GM23338 (cell line): ENCODE data around the gene PSMB8. TPM values are rescaled to one million over a fixed set of nuclear protein-coding genes. Genes with fewer than 3 reads are reported as not detected.

ENCODE experiments used
- ATAC-seq: fragments of 200-7000 bp; cut with Tn5 transposase; 3 replicates; pipeline ENCODE4 v1.9.1; 2020
- DNase-seq: peaks from one replicate; pipeline ENCODE4 v3.0.0-alpha.2; 2015; ENCODE audit warnings: low spot score
- H2AFZ ChIP-seq: fragments of 200-600 bp; sonication (generic); 2 replicates; pipeline ENCODE4 v1.8.0; 2016; ENCODE audit warnings: antibody characterized with exemption, mild to moderate bottlenecking, moderate library complexity
- H3F3A ChIP-seq: fragments of 200-600 bp; sonication (generic); replicated peaks from 2 replicates; pipeline ENCODE4 v1.8.0; 2017; ENCODE audit warnings: antibody characterized with exemption, mixed run types, low read depth
- H3K27ac ChIP-seq: fragments of 200-600 bp; sonication (generic); 2 replicates; pipeline ENCODE4 v1.6.1; 2016; ENCODE audit warnings: low read depth
- H3K27me3 ChIP-seq: fragments of 200-600 bp; sonication (generic); 2 replicates; pipeline ENCODE4 v1.8.0; 2016; ENCODE audit warnings: mild to moderate bottlenecking, mixed run types, moderate library complexity; ENCODE audit not compliant: insufficient read depth
- H3K36me3 ChIP-seq: fragments of 200-600 bp; sonication (generic); 2 replicates; pipeline ENCODE4 v1.8.0; 2016; ENCODE audit warnings: mild to moderate bottlenecking; ENCODE audit not compliant: insufficient read depth
- H3K4me1 ChIP-seq: fragments of 200-600 bp; sonication (generic); 2 replicates; pipeline ENCODE4 v1.8.0; 2016; ENCODE audit warnings: mild to moderate bottlenecking, moderate library complexity; ENCODE audit not compliant: insufficient read depth
- H3K4me2 ChIP-seq: fragments of 200-600 bp; sonication (generic); 2 replicates; pipeline ENCODE4 v1.7.1; 2017; ENCODE audit warnings: mixed run types
- H3K4me3 ChIP-seq: fragments of 200-600 bp; sonication (generic); 2 replicates; pipeline ENCODE4 v1.6.1; 2016; ENCODE audit warnings: mixed run types
- H3K79me2 ChIP-seq: fragments of 200-600 bp; sonication (generic); replicated peaks from 2 replicates; pipeline ENCODE4 v1.8.0; 2017; ENCODE audit warnings: mild to moderate bottlenecking; ENCODE audit not compliant: insufficient read depth
- H3K9me2 ChIP-seq: fragments of 200-600 bp; sonication (generic); 2 replicates; pipeline ENCODE4 v1.8.0; 2017; ENCODE audit not compliant: insufficient read depth
- H4K20me1 ChIP-seq: fragments of 200-600 bp; sonication (generic); replicated peaks from 2 replicates; pipeline ENCODE4 v1.8.0; 2017; ENCODE audit warnings: mild to moderate bottlenecking; ENCODE audit not compliant: insufficient read depth
- H3K27ac Mint-ChIP-seq: 2 replicates; pipeline ENCODE4 v1.8.0; 2020; ENCODE audit warnings: inconsistent platforms, mild to moderate bottlenecking, moderate library complexity, mixed read lengths
- H3K27me3 Mint-ChIP-seq: 3 replicates; pipeline ENCODE4 v1.8.0; 2022; ENCODE audit warnings: low read depth, mild to moderate bottlenecking, moderate library complexity, mixed read lengths, inconsistent platforms; ENCODE audit not compliant: insufficient read depth, poor library complexity
- H3K36me3 Mint-ChIP-seq: 3 replicates; pipeline ENCODE4 v1.8.0; 2021; ENCODE audit warnings: low read depth, mild to moderate bottlenecking, inconsistent platforms, moderate library complexity, mixed read lengths
- H3K4me1 Mint-ChIP-seq: 3 replicates; pipeline ENCODE4 v1.8.0; 2020; ENCODE audit warnings: mild to moderate bottlenecking, inconsistent platforms, mixed read lengths
- H3K4me3 Mint-ChIP-seq: 3 replicates; pipeline ENCODE4 v1.8.0; 2021; ENCODE audit warnings: moderate library complexity, mild to moderate bottlenecking, inconsistent platforms, mixed read lengths
- H3K9me3 Mint-ChIP-seq: 3 replicates; pipeline ENCODE4 v1.8.0; 2020; ENCODE audit warnings: moderate library complexity, mild to moderate bottlenecking, inconsistent platforms, mixed read lengths
- CREB1 ChIP-seq: fragments of 250-450 bp; sonication (Bioruptor Pico); IDR thresholded peaks from 2 replicates; pipeline ENCODE4 v1.5.0; 2020; ENCODE audit warnings: low read depth, mild to moderate bottlenecking, moderate library complexity
- ETS1 ChIP-seq: IDR thresholded peaks from 2 replicates; pipeline ENCODE4 v1.6.1; 2016; ENCODE audit warnings: antibody characterized with exemption
- EZH2 ChIP-seq: fragments of 200-600 bp; sonication (generic); IDR thresholded peaks from one replicate; pipeline ENCODE4 v1.8.0; 2017; ENCODE audit warnings: antibody characterized with exemption, mild to moderate bottlenecking, low read depth; ENCODE audit not compliant: unreplicated experiment
- JUNB ChIP-seq: IDR thresholded peaks from one replicate; pipeline ENCODE4 v1.6.1; 2016; ENCODE audit warnings: antibody characterized with exemption; ENCODE audit not compliant: unreplicated experiment
- NANOG ChIP-seq: IDR thresholded peaks from 2 replicates; pipeline ENCODE4 v1.6.1; 2016; ENCODE audit warnings: antibody characterized with exemption, borderline replicate concordance
- REST ChIP-seq: IDR thresholded peaks from one replicate; pipeline ENCODE4 v1.6.1; 2018; ENCODE audit warnings: antibody characterized with exemption; ENCODE audit not compliant: unreplicated experiment
- STAT1 ChIP-seq: IDR thresholded peaks from one replicate; pipeline ENCODE4 v1.6.1; 2016; ENCODE audit warnings: antibody characterized with exemption; ENCODE audit not compliant: unreplicated experiment
- ZNF114 ChIP-seq: fragments of 250-450 bp; sonication (Bioruptor Pico); IDR thresholded peaks from 2 replicates; pipeline ENCODE4 v1.5.0; 2020; ENCODE audit warnings: mild to moderate bottlenecking, moderate library complexity
- ZNF331 ChIP-seq: fragments of 250-450 bp; sonication (Bioruptor Pico); IDR thresholded peaks from 2 replicates; pipeline ENCODE4 v1.5.0; 2020; ENCODE audit warnings: low read depth, mild to moderate bottlenecking, moderate library complexity
- polyA plus RNA-seq: library from polyadenylated mRNA; unstranded; fragments of >200 nt; fragmentation: Nextera tagmentation; extraction: Ambion mirVana; gene quantifications from 2 replicates; pipeline ENCODE4 v1.2.1, GENCODE V29; 2016
- total RNA-seq: library from RNA; depleted of rRNA; stranded (reverse); fragments of >200 nt; shearing (Covaris generic); gene quantifications from 2 replicates; pipeline ENCODE4 v1.2.3, GENCODE V29; 2014

Gene PSMB8
- total and polyA plus RNA-seq, 2 experiments from 2014 or later, result 16.5 to 27.6 TPM

DNA sequence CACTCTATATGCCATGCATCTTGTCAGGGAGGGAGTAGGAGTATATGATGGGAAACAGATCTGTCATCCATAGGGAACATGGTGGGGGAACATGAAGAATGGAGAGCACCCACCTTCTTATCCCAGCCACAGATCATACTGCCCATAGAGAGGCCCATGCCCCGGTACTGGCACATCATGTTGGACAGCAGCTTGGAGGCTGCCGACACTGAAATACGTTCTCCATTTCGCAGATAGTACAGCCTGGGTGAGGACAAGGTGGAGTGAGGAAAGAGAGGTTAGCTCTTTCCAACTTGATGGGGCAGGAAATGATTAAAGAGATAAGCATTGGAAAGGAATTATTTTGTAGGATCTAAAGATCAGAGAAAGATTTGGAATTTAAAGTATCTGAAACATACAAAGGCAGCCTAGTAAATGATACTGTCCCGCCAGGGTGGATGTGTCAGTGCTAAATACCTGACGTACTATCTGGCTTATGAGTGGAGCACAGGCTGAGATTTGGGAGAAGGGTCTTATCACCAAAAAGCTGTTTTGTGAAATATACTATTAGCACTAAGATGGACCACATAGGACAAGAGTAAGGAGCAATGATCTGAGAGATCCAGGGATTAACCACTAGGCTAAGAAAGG is 1.7 kb downstream of the PSMB8 start:
- Histone ChIP-seq H3F3A (no peaks in the 10 kb centered on the region), H3K27ac (no peak overlapping the region), H3K4me3 (no peak overlapping the region), H3K4me2 (no peak overlapping the region), H3K36me3 (peaks cover 6% of the 10 kb centered on the region; the same call in 1 of the 2 replicates), H3K4me1 (peaks cover 10% of the 10 kb centered on the region), H2AFZ (no peak overlapping the region), H3K9me2 (no peaks in the 10 kb centered on the region), H3K27me3 (peaks cover 15% of the 10 kb centered on the region), H4K20me1 (no peaks in the 10 kb centered on the region), H3K79me2 (no peaks in the 10 kb centered on the region)
- no peak for ATAC-seq
- H3K27me3 Mint-ChIP-seq, result peaks cover 16% of the 10 kb centered on the region
- peaks cover 18% of the 10 kb centered on the region; the same call in 2 of the 3 replicates for H3K36me3 Mint-ChIP-seq
- H3K4me1 Mint-ChIP-seq, result peaks cover 18% of the 10 kb centered on the region
- TF ChIP-seq ETS1 (no peak), ZNF331 (CRISPR knock-in tag) (no peak), REST (no peak), JUNB (no peak), CREB1 (CRISPR knock-in tag) (no peak), STAT1 (no peak), NANOG (no peak)
- H3K9me3 Mint-ChIP-seq, result no peaks in the 10 kb centered on the region
- no peak for DNase-seq
- no peak overlapping the region; the same call in 2 of the 3 replicates for H3K4me3 Mint-ChIP-seq
- H3K27ac Mint-ChIP-seq, result no peak overlapping the region

GRCh38 chr6:32840604-32841246 is 3.1 kb downstream of the PSMB8 start:
- Histone ChIP-seq H3K9me2 (no peaks in the 10 kb centered on the region), H3K4me2 (no peak overlapping the region), H3K36me3 (peaks cover 6% of the 10 kb centered on the region; the same call in 1 of the 2 replicates), H3K27me3 (peaks cover 15% of the 10 kb centered on the region), H3K79me2 (no peaks in the 10 kb centered on the region), H4K20me1 (no peaks in the 10 kb centered on the region), H3K4me1 (peaks cover 17% of the 10 kb centered on the region), H2AFZ (no peak overlapping the region), H3F3A (no peaks in the 10 kb centered on the region), H3K27ac (no peak overlapping the region), H3K4me3 (no peak overlapping the region)
- TF ChIP-seq ZNF331 (CRISPR knock-in tag) (no peak), EZH2 (no peak), CREB1 (CRISPR knock-in tag) (no peak), ETS1 (no peak), ZNF114 (CRISPR knock-in tag) (no peak)
- Mint-ChIP-seq H3K27me3 (peaks cover 20% of the 10 kb centered on the region), H3K27ac (no peak overlapping the region), H3K9me3 (no peaks in the 10 kb centered on the region), H3K4me1 (peaks cover 24% of the 10 kb centered on the region), H3K36me3 (peaks cover 18% of the 10 kb centered on the region; the same call in 2 of the 3 replicates), H3K4me3 (no peak overlapping the region)
- DNase-seq (no peak), ATAC-seq (no peak)
